ENCODE results near the gene CMBL.
"Not testable (repeated sequence)": the region's sequence is repeated elsewhere in the genome, so short reads cannot be mapped to it uniquely, and the experiment has no call there.

The CMBL gene

DNA sequence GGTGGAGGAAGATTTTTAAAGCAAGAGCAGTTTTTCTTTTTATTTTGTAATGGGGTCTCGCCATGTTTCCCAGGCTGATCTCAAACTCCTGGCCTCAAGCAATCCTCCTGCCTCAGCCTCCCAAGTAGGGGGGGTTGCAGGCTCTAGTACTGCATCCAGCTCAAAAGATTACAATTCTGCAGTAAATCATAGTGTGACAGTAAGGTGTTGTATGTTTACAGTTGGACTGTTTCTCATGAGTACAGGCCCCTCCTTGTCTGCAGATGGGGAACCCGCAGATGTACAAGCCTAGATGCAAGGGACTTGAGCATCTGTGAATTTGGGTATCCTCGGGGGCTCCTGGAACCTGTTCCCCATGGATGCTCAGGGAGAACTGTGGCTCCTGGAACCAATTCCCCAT lies 54.3 kb downstream of the CMBL start:
- DNase-seq: no peak

DNA sequence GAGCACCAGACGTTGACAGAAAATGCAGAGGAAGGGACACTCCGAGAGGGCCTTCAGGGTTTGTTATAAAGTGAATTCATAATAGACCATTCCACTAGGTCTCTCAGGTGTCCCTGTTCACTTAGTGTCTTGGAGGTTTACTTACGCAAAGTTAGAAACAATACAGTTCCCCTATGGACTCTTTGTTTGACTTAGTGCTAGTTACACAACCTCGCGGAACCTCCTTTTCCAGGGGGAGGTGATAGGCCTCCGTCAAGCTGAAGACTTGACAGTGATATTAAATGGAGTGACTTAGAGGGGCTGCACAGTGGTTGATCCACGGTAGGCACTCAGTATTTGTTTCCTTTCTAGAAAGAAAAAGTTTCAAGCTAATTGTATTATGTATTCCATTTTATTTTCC lies 56.3 kb downstream of the CMBL start:
- no peak for DNase-seq

DNA sequence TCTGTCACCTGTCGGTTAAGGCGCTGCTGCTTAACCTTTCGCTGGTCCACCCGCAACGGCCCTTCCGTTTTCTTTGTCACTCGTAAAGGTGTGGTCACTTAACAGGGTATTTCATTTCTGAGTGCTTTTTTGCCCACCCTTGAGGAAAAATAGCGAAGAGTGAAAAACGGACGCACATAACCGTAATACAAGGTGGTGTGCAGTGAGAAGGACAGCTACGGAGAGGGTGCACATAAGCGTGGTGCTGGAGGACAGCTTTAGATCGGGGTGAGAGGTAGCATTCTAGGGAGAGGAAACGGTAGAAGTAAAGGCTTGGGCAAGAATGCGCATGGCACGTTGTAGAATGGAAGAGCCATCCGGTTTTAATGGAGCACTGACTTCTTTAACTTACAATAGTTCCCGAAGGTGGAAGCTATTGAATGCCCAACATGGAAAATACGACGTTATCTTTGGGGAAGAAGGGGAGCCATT lies 56.9 kb downstream of the CMBL start:
- DNase-seq: no peak

DNA sequence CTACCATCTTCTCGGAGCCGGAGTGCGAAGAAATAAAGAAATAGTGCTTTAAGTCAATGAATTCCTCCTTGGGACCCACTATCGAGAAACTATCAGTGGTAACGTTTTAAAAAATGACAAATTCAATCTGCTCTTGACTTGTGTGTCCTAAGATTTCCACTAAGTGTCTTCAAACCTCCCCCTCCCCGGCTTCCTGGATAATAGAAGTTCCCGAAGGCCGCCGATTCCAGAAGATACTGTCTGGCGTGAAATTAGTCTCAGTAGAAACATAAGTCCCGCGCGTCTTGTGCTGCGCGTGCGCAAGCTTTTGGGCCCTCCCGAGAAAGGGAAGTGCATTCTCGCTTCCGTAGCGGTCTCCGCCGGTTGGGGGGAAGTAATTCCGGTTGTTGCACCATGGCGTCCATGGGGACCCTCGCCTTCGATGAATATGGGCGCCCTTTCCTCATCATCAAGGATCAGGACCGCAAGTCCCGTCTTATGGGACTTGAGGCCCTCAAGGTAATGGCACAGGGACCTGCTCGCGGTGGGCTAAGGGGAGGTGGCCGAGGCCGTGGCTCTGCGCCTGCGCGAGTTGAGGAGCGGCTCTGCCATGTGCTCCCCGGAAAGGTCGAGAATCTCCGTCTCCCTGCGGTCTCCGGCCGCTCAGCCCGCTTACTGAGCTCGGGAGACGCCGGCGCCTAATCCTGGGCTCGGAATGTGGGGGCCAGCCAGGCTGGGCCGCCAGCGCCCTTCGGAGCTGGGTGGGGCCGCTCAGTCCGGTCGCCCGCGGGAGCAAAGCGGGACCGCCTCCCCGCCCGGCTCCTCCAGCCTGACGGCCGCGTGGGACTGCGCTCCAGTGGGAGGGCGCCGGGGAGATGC lies 57.5 kb downstream of the CMBL start, which contains the start of gene CCT5:
CCT5 (plus strand) TSS at position 333 of the 858 bp plus-strand sequence; CDS start at position 394, 61 bp downstream.
- peak; percentile 59 for DNase-seq

DNA sequence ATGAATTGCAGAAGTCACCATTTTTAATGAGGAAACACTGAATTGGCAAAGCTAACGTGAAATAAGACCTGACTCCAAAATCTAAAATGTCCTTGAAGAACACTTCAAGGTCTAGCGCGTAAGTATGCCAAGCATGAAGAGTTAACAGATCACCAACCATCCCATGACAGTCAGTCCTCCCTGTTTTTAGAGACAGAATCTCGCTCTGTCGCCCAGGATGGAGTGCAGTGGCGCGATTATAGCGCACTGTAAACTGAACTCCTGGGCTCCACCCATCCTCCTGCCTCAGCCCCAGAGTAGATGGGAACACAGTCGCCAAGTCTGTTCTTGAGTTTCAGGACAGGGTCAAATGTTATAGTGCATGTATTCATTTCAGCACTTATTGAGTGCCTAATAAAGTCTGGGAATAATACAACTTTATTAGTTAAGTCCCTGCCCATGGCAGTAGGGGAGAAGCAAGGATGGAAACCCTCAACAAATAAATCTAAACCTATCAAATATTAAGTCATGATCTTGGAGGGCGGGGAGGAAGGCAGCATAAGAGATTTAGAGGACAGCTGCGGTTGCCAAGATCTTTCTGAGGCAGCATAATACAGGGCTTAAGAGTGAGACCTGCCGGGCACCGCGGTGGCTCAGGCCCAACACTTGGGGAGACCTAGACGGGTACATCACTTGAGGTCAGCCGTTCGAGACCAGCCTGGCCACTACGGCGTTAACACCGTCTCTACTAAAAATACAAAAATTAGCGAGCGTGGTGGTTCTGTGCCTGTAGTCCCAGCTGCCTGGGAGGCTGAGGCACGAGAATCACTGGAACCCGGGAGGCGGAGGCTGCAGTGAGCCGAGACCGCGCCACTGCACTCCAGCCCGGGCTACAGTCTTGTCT lies 59.1 kb downstream of the CMBL start:
- no peak for DNase-seq

DNA sequence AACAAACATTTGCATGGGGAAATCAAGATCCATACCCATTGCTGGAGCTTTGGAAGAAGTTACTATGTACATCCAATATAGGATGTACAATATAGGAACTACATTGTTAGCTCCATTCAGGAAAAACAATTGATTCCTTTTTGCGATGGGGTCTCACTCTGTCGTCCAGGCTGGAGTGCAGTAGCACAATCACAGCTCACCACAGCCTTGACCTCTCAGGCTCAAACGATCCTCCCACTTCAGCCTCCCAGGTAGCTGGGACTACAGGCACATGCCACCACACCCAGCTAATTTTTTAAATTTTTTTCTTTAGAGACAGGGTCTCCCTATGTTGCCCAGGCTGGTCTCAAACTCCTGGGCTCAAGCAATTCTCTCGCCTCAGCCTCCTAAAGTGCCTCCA lies 60.5 kb downstream of the CMBL start:
- not testable (repeated sequence) for DNase-seq

DNA sequence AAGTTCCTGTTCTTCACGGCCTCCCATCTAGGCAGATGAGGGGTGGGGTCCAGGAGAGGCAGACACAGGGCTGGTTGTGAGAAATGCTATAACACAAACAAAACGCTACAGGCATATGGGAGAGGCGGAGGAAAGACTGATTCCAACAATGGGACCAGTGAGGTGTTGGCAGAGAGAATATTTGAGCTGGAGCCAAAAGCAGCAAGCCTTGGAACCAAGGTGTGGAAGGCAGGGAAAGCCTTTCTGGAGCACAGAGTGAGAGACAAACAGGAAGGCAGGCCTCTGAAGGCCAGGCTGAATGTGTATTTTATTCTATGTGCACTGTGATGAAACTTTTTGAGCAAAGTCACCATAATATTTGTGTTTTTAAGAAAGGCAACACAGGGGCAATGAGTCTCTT lies 60.9 kb downstream of the CMBL start:
- no peak for DNase-seq

DNA sequence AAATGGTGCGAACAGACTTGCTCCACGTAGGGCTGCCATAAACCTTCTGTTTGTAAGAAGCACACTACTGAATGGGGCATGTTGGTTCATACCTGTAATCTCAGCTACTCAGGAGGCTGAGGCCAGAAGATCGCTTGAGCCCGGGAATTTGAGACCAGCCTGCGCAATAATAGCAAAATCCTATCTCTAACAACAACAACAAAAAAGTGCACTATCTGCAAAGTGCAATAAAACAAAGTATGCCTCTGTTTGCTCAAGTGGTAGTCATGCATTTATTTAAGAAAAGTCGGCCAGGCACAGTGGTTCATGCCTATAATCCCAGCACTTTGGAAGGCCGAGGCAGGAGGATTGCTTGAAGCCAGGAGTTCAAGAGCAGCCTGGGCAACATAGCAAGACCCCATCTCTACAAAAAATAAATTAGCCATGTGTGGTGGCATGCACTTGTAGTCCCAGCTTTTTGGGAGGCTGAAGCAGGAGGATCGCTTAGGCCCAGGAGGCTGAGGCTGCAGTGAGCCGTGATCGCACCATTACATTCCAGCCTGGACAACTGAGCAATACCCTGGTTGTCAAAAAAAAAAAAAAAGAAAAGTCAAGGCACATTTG lies 63.3 kb downstream of the CMBL start:
- no peak for DNase-seq

DNA sequence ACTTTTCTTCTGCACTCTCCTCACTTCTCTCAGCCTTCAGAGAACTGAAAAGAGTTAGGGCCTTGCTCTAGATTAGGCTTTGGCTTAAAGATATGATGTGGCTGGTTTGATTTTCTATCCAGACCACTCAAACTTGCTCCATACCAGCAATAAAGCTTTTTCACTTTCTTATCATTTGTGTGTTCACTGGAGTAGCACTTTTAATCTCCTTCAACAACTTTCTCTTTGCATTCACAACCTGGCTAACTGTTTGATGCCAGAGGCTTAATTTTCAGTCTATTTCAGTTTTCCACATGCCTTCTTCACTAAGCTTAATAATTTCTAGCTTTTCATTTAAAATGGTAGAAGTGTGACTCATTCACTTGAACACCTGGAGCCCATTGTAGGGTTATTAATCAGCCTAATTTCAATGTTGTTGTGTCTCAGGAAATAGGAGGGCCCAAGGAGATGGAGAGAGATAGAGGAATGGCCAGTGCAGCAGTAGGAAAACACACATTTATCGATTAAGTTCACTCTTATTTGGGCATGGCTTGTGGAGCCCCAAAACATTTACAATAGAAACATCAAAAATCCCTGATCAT lies 64.0 kb downstream of the CMBL start:
- no peak for DNase-seq

DNA sequence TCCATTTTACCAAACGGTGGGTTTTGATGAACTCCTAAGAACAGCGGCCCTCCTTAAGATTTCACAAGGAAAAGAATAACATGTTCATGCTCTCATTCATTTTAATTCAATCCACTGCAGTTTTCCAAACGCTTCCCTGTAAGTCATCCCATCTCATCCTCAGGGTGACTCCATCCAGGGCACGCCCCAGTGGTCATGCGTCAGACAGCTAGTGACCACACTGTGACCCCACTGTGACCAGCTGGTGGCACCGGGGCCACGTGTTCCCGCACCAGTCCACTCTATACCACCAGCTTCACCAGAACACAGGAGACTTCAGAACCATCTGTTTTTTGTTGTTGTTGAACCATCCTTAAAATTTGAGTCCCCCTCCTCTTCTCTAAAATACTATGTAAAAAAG lies 72.4 kb downstream of the CMBL start:
- DNase-seq: no peak

DNA sequence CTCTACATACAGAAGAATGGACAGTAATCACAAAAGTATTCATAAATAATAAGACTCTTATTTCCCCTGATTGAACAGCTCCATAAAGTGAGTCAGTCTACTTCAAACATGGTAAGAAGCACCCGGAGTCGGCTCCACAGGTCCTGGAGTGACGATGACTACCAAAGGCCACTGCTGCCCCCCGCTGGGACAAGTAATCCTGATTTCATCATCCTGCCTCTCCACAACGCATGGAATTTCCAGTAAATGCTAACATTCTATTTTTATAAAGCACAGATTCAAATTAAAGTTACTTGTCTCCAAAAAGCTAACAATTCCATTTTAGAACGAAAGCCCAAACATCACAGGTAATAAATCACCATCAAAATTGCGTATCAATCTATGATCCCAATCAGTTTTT lies 74.2 kb downstream of the CMBL start:
- no peak for DNase-seq

DNA sequence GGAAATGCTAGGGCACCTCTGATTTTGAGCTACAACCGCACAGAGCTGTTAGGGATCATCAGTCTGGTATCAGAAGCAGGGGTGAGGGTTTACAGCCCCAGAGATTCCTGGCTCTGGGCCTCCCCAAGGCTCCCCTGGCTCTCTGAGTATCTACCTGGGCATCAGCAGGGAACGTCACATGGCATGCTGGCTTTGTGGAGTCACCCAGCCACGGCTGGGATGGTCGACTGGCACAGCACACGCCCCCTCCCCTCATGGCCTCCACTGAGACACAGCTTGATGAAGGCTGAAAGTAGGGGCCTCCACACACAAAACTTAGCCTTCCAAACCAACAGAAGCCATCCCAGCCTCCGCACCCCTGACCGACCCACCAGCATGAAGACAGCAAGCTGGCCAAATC lies 74.7 kb downstream of the CMBL start:
- DNase-seq: no peak

DNA sequence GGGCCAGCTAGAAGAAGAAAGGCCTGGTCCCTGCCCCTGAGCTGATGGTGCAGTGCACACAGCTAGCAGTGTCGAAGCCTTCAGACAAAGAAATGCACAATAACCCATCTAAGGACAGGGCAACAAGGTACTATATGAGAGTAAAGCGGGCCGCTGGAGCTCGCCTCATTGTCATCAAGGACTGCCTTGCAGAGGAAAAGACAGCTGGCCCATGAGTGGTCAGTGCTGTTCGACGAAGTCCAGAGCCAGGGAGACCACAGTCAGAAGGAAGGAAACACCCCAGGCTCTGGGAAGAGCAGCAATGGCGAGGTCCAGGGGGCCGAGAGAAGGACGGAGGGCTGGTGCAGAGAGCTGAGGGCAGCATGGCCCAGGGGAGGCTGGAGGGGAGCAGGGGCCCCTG lies 75.3 kb downstream of the CMBL start:
- DNase-seq: no peak

DNA sequence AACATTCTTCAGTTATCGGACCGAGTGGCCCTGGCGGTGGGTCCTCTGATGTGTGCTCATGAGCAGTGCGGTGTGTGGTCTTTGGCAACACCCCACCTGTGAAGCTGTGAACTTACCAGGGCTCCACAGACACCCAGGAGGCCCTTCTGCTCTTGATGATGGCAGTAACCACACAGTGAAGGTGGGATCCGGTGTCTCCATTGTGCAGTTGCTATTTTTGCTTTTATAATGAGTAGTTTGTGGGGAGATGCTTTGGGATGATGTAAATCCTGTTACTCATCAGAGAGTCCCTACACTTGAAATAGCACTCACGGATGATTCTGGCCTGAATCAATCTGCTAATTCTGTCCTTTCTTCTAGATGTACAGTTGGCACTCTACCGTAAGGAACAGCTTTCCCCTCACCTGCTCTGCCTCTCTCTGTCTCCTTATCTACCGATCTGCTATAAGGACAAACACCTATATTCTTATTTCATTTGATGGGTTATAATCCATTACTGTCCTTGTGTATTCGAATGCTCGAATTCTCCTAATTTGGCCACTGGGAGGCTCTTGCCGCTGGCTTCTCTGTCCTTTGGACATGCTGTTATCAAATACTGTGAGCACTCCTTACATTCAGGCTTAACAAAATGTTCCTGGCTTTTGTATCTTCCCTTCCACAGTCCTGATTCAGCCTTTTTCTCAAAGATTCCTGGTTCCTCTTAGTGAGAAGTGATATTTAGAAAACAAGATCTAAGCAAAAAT lies 78.2 kb downstream of the CMBL start:
- DNase-seq: no peak

DNA sequence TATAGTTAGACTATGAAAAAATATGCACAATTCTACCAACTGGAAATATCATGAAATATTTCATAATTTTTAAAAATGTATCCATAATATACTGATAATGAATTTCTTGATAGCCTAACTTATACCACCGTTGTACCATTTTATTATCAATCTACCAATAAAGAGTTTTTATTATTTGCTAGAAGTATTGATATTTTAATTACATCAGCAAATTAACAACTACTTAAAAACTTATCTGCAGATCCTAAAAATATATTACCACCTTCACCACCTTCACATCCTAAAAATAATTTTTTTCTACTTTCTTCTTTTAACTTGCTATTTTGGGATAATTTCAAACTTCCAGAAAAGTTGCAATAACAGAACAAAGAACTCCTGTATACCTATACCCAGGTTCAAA lies 79.4 kb downstream of the CMBL start:
- no peak for DNase-seq
